ENCODE results near the gene PDGFC.

DNA sequence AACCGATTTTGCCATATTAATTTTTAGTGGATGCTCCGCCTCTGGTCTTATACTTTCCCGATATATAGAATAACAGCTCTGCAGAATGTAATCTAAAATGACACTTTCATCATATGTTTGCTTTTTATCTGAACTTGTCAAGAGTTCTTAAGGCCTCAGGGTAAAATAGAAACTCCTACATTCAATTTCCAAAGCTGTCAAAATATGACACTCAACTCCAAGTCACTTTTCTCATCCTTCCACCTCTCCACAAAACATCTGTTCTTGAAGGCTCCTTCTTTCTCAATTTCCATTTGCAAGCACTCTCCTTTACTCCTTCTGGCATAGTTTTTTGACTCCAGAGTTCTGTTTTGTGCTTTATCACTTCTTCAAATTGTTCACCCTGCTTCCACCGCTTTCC, 242.2 kb downstream of the PDGFC start:
- TF ChIP-seq, protein P1, sequence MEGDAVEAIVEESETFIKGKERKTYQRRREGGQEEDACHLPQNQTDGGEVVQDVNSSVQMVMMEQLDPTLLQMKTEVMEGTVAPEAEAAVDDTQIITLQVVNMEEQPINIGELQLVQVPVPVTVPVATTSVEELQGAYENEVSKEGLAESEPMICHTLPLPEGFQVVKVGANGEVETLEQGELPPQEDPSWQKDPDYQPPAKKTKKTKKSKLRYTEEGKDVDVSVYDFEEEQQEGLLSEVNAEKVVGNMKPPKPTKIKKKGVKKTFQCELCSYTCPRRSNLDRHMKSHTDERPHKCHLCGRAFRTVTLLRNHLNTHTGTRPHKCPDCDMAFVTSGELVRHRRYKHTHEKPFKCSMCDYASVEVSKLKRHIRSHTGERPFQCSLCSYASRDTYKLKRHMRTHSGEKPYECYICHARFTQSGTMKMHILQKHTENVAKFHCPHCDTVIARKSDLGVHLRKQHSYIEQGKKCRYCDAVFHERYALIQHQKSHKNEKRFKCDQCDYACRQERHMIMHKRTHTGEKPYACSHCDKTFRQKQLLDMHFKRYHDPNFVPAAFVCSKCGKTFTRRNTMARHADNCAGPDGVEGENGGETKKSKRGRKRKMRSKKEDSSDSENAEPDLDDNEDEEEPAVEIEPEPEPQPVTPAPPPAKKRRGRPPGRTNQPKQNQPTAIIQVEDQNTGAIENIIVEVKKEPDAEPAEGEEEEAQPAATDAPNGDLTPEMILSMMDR (IDR thresholded peaks at IDR 0.05): no peak
- TF ChIP-seq POLR2A (IDR thresholded peaks at IDR 0.05): no peak
